ENCODE data around the gene FGB. TPM values are rescaled to one million over a fixed set of nuclear protein-coding genes. Genes with fewer than 3 reads are reported as not detected.

FGB gene
- polyA plus RNA-seq, 2 of the 4 experiments (the other 2 are of a cell fraction) = 13.8 to 169 TPM

GRCh38 chr4:154585369-154586018 lies 22.7 kb downstream of the FGB start:
- POLR2A ChIA-PET = no interaction called here
- H3K4me1 ChIP-seq = peaks cover 15% of the 10 kb centered on the region; the same call in 2 of the 3 replicates
- FAIRE-seq (no peak), ATAC-seq (no peak), DNase-seq (ENCODE audit: low read depth in 1 of 2, low spot score in 1 of 2) (no peak)
- TF ChIP-seq JUN (IDR thresholded peaks at IDR 0.05) (no peak), SREBF2 (IDR thresholded peaks at IDR 0.05) (no peak), PHF8 (IDR thresholded peaks at IDR 0.05; ENCODE audit: borderline replicate concordance, low read depth) (no peak), EP300 (IDR thresholded peaks at IDR 0.05) (no peak), EHMT2 (IDR thresholded peaks at IDR 0.05; ENCODE audit: low read depth) (no peak), CBX8 (IDR thresholded peaks at IDR 0.05) (no peak), HOXB5 (CRISPR knock-in tag; IDR thresholded peaks at IDR 0.05) (no peak), TP53 (CRISPR knock-in tag; IDR thresholded peaks at IDR 0.05) (no peak), HOXB13 (CRISPR knock-in tag; IDR thresholded peaks at IDR 0.05; ENCODE audit: low read depth) (no peak), ZFP36 (IDR thresholded peaks at IDR 0.05; ENCODE audit: borderline replicate concordance, partially characterized antibody) (no peak), NFE2L2 (conservative IDR thresholded peaks at IDR 0.05; ENCODE audit: low read length) (no peak), HEYL (CRISPR knock-in tag; IDR thresholded peaks at IDR 0.05) (no peak), SMC3 (IDR thresholded peaks at IDR 0.05) (no peak), HDAC2 (IDR thresholded peaks at IDR 0.05) (no peak), CEBPB (IDR thresholded peaks at IDR 0.05) (no peak), RAD21 (conservative IDR thresholded peaks at IDR 0.05 in 1 of 2, IDR thresholded peaks at IDR 0.05 in 1 of 2) (no peak), HOXA7 (CRISPR knock-in tag; IDR thresholded peaks at IDR 0.05) (no peak)
- H3K9me3 ChIP-seq = 0 out of 3 replicates have a peak, but pooled peaks cover 6% of the 10 kb centered on the region
- H3K27ac ChIP-seq = no peak overlapping the region
- 89% methylated on average over 10 of the region's 10 CpGs for WGBS (ENCODE audit: missing lambda C conversion rate)
- CTCF ChIA-PET = interaction anchor here (1.5 to 1.8 kb wide), 3 partner anchors 33 to 36 kb away, joined by 3 to 6 read pairs (median 5); partner anchors contain the start of gene PLRG1
- no peak overlapping the region for H3K4me3 ChIP-seq
- no peak overlapping the region for H3K4me2 ChIP-seq

- DNase-seq (ENCODE audit: low read depth in 1 of 2, low spot score in 1 of 2) = no peak
- Histone ChIP-seq H3K4me2 (no peak overlapping the region), H3K27ac (no peak overlapping the region), H3K9me3 (0 out of 3 replicates have a peak, but pooled peaks cover 6% of the 10 kb centered on the region), H3K4me3 (no peak overlapping the region), H3K4me1 (peaks cover 21% of the 10 kb centered on the region)
- ATAC-seq = no peak
- POLR2A ChIA-PET = no interaction called here
- 94% methylated on average over 12 of the region's 13 CpGs for WGBS (ENCODE audit: missing lambda C conversion rate)
- FAIRE-seq = no peak
- CTCF ChIA-PET = interaction anchor here (1.6 to 1.8 kb wide), 2 partner anchors 33 to 37 kb away, joined by 5 to 6 read pairs; partner anchors contain the start of gene PLRG1
- TF ChIP-seq TP53 (CRISPR knock-in tag; IDR thresholded peaks at IDR 0.05) = no peak
- TF ChIP-seq RFX5 (IDR thresholded peaks at IDR 0.05) = no peak
- no peak for TF ChIP-seq MAZ (IDR thresholded peaks at IDR 0.05; ENCODE audit: borderline replicate concordance, low read depth, low read length)
- TF ChIP-seq HOXB13 (CRISPR knock-in tag; IDR thresholded peaks at IDR 0.05; ENCODE audit: low read depth) = no peak
- TF ChIP-seq CHD2 (IDR thresholded peaks at IDR 0.05; ENCODE audit: low read length, partially characterized antibody) = no peak
- TF ChIP-seq SMC3 (IDR thresholded peaks at IDR 0.05) = no peak
- TF ChIP-seq E2F6 (IDR thresholded peaks at IDR 0.05; ENCODE audit: borderline replicate concordance, low read depth) = no peak
- no peak for TF ChIP-seq BCL3 (IDR thresholded peaks at IDR 0.05)
- TF ChIP-seq HOXB5 (CRISPR knock-in tag; IDR thresholded peaks at IDR 0.05) = no peak
- TF ChIP-seq NPAS2 (CRISPR knock-in tag; IDR thresholded peaks at IDR 0.05; ENCODE audit: borderline replicate concordance) = no peak
- no peak for TF ChIP-seq JUNB (IDR thresholded peaks at IDR 0.05)
- TF ChIP-seq REST (IDR thresholded peaks at IDR 0.05) = no peak
- TF ChIP-seq NR3C1 (IDR thresholded peaks at IDR 0.05) = no peak
- no peak for TF ChIP-seq CBX2 (IDR thresholded peaks at IDR 0.05; ENCODE audit: borderline replicate concordance, low read depth)
- no peak for TF ChIP-seq FOSB (CRISPR knock-in tag; IDR thresholded peaks at IDR 0.05)
- TF ChIP-seq HDAC2 (IDR thresholded peaks at IDR 0.05) = no peak
- no peak for TF ChIP-seq CEBPB (IDR thresholded peaks at IDR 0.05)
- no peak for TF ChIP-seq MAX (IDR thresholded peaks at IDR 0.05)
- TF ChIP-seq CHD4 (IDR thresholded peaks at IDR 0.05; ENCODE audit: borderline replicate concordance) = no peak
- no peak for TF ChIP-seq MYC (IDR thresholded peaks at IDR 0.05; ENCODE audit: borderline replicate concordance, low read length)
These were observed 23.7 kb downstream of the FGB start for GRCh38 chr4:154586296-154587033.

Data from A549 (cell line).